ENCODE measurements around the gene HSFY2.
"Not testable (repeated sequence)": the region's sequence is repeated elsewhere in the genome, so short reads cannot be mapped to it uniquely, and the experiment has no call there.

DNA sequence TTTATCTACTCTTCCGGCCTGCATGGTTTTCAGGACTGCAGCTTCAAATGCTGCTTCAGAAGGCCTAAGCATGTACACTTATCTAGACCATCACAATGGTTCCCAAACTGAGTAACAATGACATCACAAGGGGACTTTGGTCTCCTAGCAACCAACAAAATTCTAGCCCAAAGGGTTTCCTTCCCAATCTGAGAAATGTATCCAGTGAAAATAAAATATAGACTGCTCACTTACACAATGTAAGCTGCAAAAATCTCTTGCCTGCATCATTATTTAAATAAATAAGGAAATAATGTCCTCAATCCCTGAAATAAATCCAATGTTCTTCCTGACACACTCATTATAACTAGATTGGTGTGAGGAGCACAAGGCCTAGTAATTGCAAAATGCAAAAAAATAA, at the start of gene HSFY2:
- TF ChIP-seq, protein P1, sequence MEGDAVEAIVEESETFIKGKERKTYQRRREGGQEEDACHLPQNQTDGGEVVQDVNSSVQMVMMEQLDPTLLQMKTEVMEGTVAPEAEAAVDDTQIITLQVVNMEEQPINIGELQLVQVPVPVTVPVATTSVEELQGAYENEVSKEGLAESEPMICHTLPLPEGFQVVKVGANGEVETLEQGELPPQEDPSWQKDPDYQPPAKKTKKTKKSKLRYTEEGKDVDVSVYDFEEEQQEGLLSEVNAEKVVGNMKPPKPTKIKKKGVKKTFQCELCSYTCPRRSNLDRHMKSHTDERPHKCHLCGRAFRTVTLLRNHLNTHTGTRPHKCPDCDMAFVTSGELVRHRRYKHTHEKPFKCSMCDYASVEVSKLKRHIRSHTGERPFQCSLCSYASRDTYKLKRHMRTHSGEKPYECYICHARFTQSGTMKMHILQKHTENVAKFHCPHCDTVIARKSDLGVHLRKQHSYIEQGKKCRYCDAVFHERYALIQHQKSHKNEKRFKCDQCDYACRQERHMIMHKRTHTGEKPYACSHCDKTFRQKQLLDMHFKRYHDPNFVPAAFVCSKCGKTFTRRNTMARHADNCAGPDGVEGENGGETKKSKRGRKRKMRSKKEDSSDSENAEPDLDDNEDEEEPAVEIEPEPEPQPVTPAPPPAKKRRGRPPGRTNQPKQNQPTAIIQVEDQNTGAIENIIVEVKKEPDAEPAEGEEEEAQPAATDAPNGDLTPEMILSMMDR (conservative IDR thresholded peaks at IDR 0.05) = not testable (repeated sequence)
- TF ChIP-seq EZH2 (IDR thresholded peaks at IDR 0.05; ENCODE audit: low read depth) = not testable (repeated sequence)

All from PC-9 (cell line).